OCI-LY1 (cell line): ENCODE measurements around the gene TUBGCP4.
"Not testable (repeated sequence)": the region's sequence is repeated elsewhere in the genome, so short reads cannot be mapped to it uniquely, and the experiment has no call there.

Source experiments
- H2AFZ ChIP-seq: fragments of 200-600 bp; sonication (generic), shearing (Covaris generic); 2 replicates; pipeline ENCODE4 v1.6.0; 2014; ENCODE audit warnings: antibody characterized with exemption, mild to moderate bottlenecking, low read length
- H3F3A ChIP-seq: fragments of 200-600 bp; sonication (generic), shearing (Covaris generic); 2 replicates; pipeline ENCODE4 v1.6.0; 2014; ENCODE audit warnings: mild to moderate bottlenecking, antibody characterized with exemption, low read length, moderate library complexity; ENCODE audit not compliant: insufficient read depth
- H3K27ac ChIP-seq: fragments of 200-600 bp; sonication (generic); 2 replicates; pipeline ENCODE4 v1.5.1; 2014; ENCODE audit warnings: low read length, mixed run types, mild to moderate bottlenecking, low read depth; ENCODE audit not compliant: poor library complexity, severe bottlenecking
- H3K27me3 ChIP-seq: fragments of 200-600 bp; sonication (generic); 2 replicates; pipeline ENCODE4 v1.6.0; 2014; ENCODE audit warnings: antibody characterized with exemption, mild to moderate bottlenecking, low read length, moderate library complexity; ENCODE audit not compliant: insufficient read depth
- H3K36me3 ChIP-seq: fragments of 200-600 bp; sonication (generic); 2 replicates; pipeline ENCODE4 v1.6.1; 2014; ENCODE audit warnings: mild to moderate bottlenecking, antibody characterized with exemption, low read length, moderate library complexity, mixed read lengths; ENCODE audit not compliant: insufficient read depth
- H3K4me1 ChIP-seq: fragments of 200-600 bp; sonication (generic); 2 replicates; pipeline ENCODE4 v1.5.1; 2014; ENCODE audit warnings: mild to moderate bottlenecking, low read length, moderate library complexity; ENCODE audit not compliant: insufficient read depth, severe bottlenecking
- H3K4me2 ChIP-seq: fragments of 200-600 bp; sonication (generic), shearing (Covaris generic); 2 replicates; pipeline ENCODE4 v1.6.1; 2014; ENCODE audit warnings: low read length
- H3K4me3 ChIP-seq: fragments of 200-600 bp; sonication (generic); 2 replicates; pipeline ENCODE4 v1.5.1; 2014; ENCODE audit warnings: low read length, low read depth, mild to moderate bottlenecking, mixed read lengths; ENCODE audit not compliant: poor library complexity, severe bottlenecking
- H3K79me2 ChIP-seq: fragments of 200-600 bp; shearing (Covaris generic); 2 replicates; pipeline ENCODE4 v1.6.1; 2016; ENCODE audit warnings: mixed run types, low read length, mixed read lengths; ENCODE audit not compliant: insufficient read depth
- H3K9ac ChIP-seq: fragments of 200-600 bp; sonication (generic), shearing (Covaris generic); 2 replicates; pipeline ENCODE4 v1.6.1; 2014; ENCODE audit warnings: mild to moderate bottlenecking, low read length, mixed read lengths
- H3K9me2 ChIP-seq: fragments of 200-600 bp; sonication (generic), shearing (Covaris generic); 2 replicates; pipeline ENCODE4 v1.6.1; 2014; ENCODE audit warnings: low read depth, mild to moderate bottlenecking, low read length, mixed read lengths
- H3K9me3 ChIP-seq: fragments of 200-600 bp; shearing (Covaris generic); 2 replicates; pipeline ENCODE4 v1.6.1; 2014; ENCODE audit warnings: low read length, mixed read lengths
- H4K20me1 ChIP-seq: fragments of 200-600 bp; sonication (generic), shearing (Covaris generic); 2 replicates; pipeline ENCODE4 v1.6.0; 2016; ENCODE audit warnings: mild to moderate bottlenecking, low read length; ENCODE audit not compliant: insufficient read depth
- CTCF ChIP-seq: fragments of 200-600 bp; sonication (generic), shearing (Covaris generic); IDR thresholded peaks from 2 replicates; pipeline ENCODE4 v1.5.1; 2017; ENCODE audit warnings: mild to moderate bottlenecking, antibody characterized with exemption, low read length, moderate library complexity, mixed read lengths
- EZH2 ChIP-seq: fragments of 200-600 bp; sonication (generic), shearing (Covaris generic); IDR thresholded peaks from 2 replicates; pipeline ENCODE4 v1.8.0; 2017; ENCODE audit warnings: borderline replicate concordance, mixed run types, mild to moderate bottlenecking, antibody characterized with exemption, low read length, moderate library complexity, mixed read lengths

TUBGCP4 gene

GRCh38 chr15:43390723-43391122, 19.8 kb downstream of the TUBGCP4 start:
- H3K79me2 ChIP-seq: no peaks in the 10 kb centered on the region
- no peaks in the 10 kb centered on the region for H3K9me2 ChIP-seq
- H3K4me2 ChIP-seq: no peak overlapping the region
- H4K20me1 ChIP-seq: no peaks in the 10 kb centered on the region
- H3K4me1 ChIP-seq: no peaks in the 10 kb centered on the region
- no peak overlapping the region for H3K9ac ChIP-seq
- H3K9me3 ChIP-seq: no peaks in the 10 kb centered on the region
- no peak overlapping the region for H3K27ac ChIP-seq
- H3K36me3 ChIP-seq: peaks cover 71% of the 10 kb centered on the region
- no peak overlapping the region for H2AFZ ChIP-seq
- TF ChIP-seq EZH2 (no peak), CTCF (no peak)
- H3F3A ChIP-seq: no peaks in the 10 kb centered on the region
- H3K27me3 ChIP-seq: no peaks in the 10 kb centered on the region
- no peak overlapping the region for H3K4me3 ChIP-seq

- not testable (repeated sequence) for H3K9me2 ChIP-seq, H3K27ac ChIP-seq, H3K9ac ChIP-seq, H3F3A ChIP-seq, H3K9me3 ChIP-seq, H3K79me2 ChIP-seq, H3K4me2 ChIP-seq, H3K4me1 ChIP-seq, H2AFZ ChIP-seq, H4K20me1 ChIP-seq, H3K4me3 ChIP-seq, H3K27me3 ChIP-seq
- peaks cover 75% of the 10 kb centered on the region for H3K36me3 ChIP-seq
Observed at GRCh38 chr15:43393592-43393991, 22.7 kb downstream of the TUBGCP4 start.

- H3K36me3 ChIP-seq: peaks cover 98% of the 10 kb centered on the region
Observed at GRCh38 chr15:43402255-43402654, 31.4 kb downstream of the TUBGCP4 start.

More at GRCh38 chr15:43402255-43402654, 31.4 kb downstream of the TUBGCP4 start:
- H2AFZ ChIP-seq: no peak overlapping the region
- H3K9ac ChIP-seq: no peak overlapping the region
- no peaks in the 10 kb centered on the region for H3K9me2 ChIP-seq
- no peaks in the 10 kb centered on the region for H3K4me1 ChIP-seq
- no peaks in the 10 kb centered on the region for H3K79me2 ChIP-seq
- H3K27ac ChIP-seq: no peak overlapping the region
- H3F3A ChIP-seq: no peaks in the 10 kb centered on the region
- no peak overlapping the region for H3K4me3 ChIP-seq
- no peak for TF ChIP-seq CTCF
- no peaks in the 10 kb centered on the region for H3K27me3 ChIP-seq
- H3K4me2 ChIP-seq: no peak overlapping the region
- no peaks in the 10 kb centered on the region for H3K9me3 ChIP-seq
- no peaks in the 10 kb centered on the region for H4K20me1 ChIP-seq
